HCT116 (cell line): ENCODE results near the gene SPATS2L. TPM values are rescaled to one million over a fixed set of nuclear protein-coding genes. Genes with fewer than 3 reads are reported as not detected.

Experiments
- ATAC-seq: fragments of 200-7000 bp; cut with Tn5 transposase; 2 replicates; pipeline ENCODE4 v1.9.1; 2020; ENCODE audit warnings: mild to moderate bottlenecking, moderate library complexity
- BruUV-seq: library from RNA; stranded (reverse); fragments of 400-500 nt; replicated peaks from 2 replicates; lab custom pipeline; 2021; lab: Mats Ljungman, UMichigan
- CTCF ChIA-PET: fragments of 300-600 bp; sonication (Branson Sonifier 250); formaldehyde crosslinking; loops from one replicate; lab custom pipeline; 2021; ENCODE audit warnings: antibody characterized with exemption; lab: Charles Lee
- POLR2A ChIA-PET: fragments of 300-600, 350-600 bp; sonication (Branson Sonifier 250); formaldehyde crosslinking; loops from one replicate; lab custom pipeline; 2021; ENCODE audit warnings: antibody characterized with exemption; lab: Charles Lee
- RAD21 ChIA-PET, 2 experiments: fragments of 300-600 bp; sonication (Branson Sonifier 250); formaldehyde crosslinking; loops; one replicate each; lab custom pipeline; 2023; ENCODE audit warnings: low total read pairs in 2 of 2; ENCODE audit not compliant: uncharacterized antibody in 2 of 2, unreplicated experiment in 2 of 2, low non-redundant PET in 1 of 2; lab: Charles Lee
- DNase-seq: peaks from one replicate; pipeline ENCODE4 v3.0.0-alpha.2; 2010; ENCODE audit warnings: low read depth, low spot score
- H2AFZ ChIP-seq: fragments of 200-600 bp; shearing (Covaris generic), sonication (generic); 2 replicates; pipeline ENCODE4 v1.6.1; 2017; ENCODE audit warnings: low read depth, mixed run types, mixed read lengths, antibody characterized with exemption, low read length; ENCODE audit not compliant: poor library complexity, severe bottlenecking
- H3K27ac ChIP-seq: 2 replicates; pipeline ENCODE4 v1.5.1; 2012; ENCODE audit warnings: low read depth, low read length
- H3K27me3 ChIP-seq: fragments of 200-600 bp; sonication (generic); 2 replicates; pipeline ENCODE4 v1.6.1; 2016; ENCODE audit warnings: mixed run types, low read length, mixed read lengths; ENCODE audit not compliant: insufficient read depth
- H3K36me3 ChIP-seq, 2 experiments: fragments of 200-500 bp in 1 of 2; fragments of 200-600 bp in 1 of 2; sonication (Bioruptor generic) in 1 of 2; sonication (generic) in 1 of 2; 2 replicates each; pipeline versions ENCODE4 v1.5.1 to v1.6.1; 2014 to 2016; ENCODE audit warnings: low read length in 2 of 2, inconsistent platforms in 1 of 2, mixed read lengths in 1 of 2, mixed run types in 1 of 2; ENCODE audit not compliant: insufficient read depth in 2 of 2, control insufficient read depth in 1 of 2
- H3K4me1 ChIP-seq, 2 experiments: fragments of 200-600 bp in 1 of 2; sonication (generic) in 1 of 2; 2 replicates each; pipeline versions ENCODE4 v1.5.1 to v1.6.1; 2012 to 2017; ENCODE audit warnings: low read length in 2 of 2, inconsistent platforms in 1 of 2, mild to moderate bottlenecking in 1 of 2, mixed read lengths in 1 of 2, mixed run types in 1 of 2, moderate library complexity in 1 of 2; ENCODE audit not compliant: insufficient read depth in 2 of 2, control insufficient read depth in 1 of 2
- H3K4me2 ChIP-seq: fragments of 200-600 bp; sonication (generic); 2 replicates; pipeline ENCODE4 v1.6.1; 2017; ENCODE audit warnings: mixed run types, low read length, mixed read lengths
- H3K4me3 ChIP-seq, 2 experiments: fragments of 200-600 bp in 1 of 2; sonication (generic) in 1 of 2; replicated peaks in 1 of 2; 2 replicates each; pipeline ENCODE4 v1.5.1; 2011 to 2016; ENCODE audit warnings: low read length in 2 of 2, control low read depth in 1 of 2, low read depth in 1 of 2, mild to moderate bottlenecking in 1 of 2, mixed read lengths in 1 of 2, mixed run types in 1 of 2
- H3K79me2 ChIP-seq: fragments of 200-600 bp; sonication (generic); 2 replicates; pipeline ENCODE4 v1.6.1; 2017; ENCODE audit warnings: mild to moderate bottlenecking, mixed run types, low read length, moderate library complexity, mixed read lengths; ENCODE audit not compliant: insufficient read depth
- H3K9ac ChIP-seq: fragments of 200-600 bp; sonication (generic); 2 replicates; pipeline ENCODE4 v1.6.1; 2016; ENCODE audit warnings: low read length, mixed read lengths
- H3K9me2 ChIP-seq: fragments of 200-600 bp; sonication (generic), shearing (Covaris generic); 2 replicates; pipeline ENCODE4 v1.6.1; 2017; ENCODE audit warnings: mixed run types, mild to moderate bottlenecking, moderate library complexity; ENCODE audit not compliant: insufficient read depth
- H3K9me3 ChIP-seq, 2 experiments: fragments of 200-500 bp in 1 of 2; fragments of 200-600 bp in 1 of 2; sonication (Bioruptor generic) in 1 of 2; sonication (generic) in 1 of 2; 2 replicates each; pipeline ENCODE4 v1.6.1; 2014 to 2017; ENCODE audit warnings: low read length in 2 of 2, mixed read lengths in 2 of 2, inconsistent platforms in 1 of 2, low read depth in 1 of 2, mild to moderate bottlenecking in 1 of 2, mixed run types in 1 of 2, moderate library complexity in 1 of 2; ENCODE audit not compliant: control insufficient read depth in 1 of 2, insufficient read depth in 1 of 2
- H4K20me1 ChIP-seq: fragments of 200-600 bp; sonication (generic), shearing (Covaris generic); 2 replicates; pipeline ENCODE4 v1.6.1; 2017; ENCODE audit warnings: mixed run types, mild to moderate bottlenecking, moderate library complexity; ENCODE audit not compliant: insufficient read depth
- CBX3 ChIP-seq: IDR thresholded peaks from 2 replicates; pipeline ENCODE4 v1.6.1; 2012; ENCODE audit warnings: low read depth
- EGR1 ChIP-seq: IDR thresholded peaks from 2 replicates; pipeline ENCODE4 v1.6.1; 2012; ENCODE audit warnings: low read depth
- ELF1 ChIP-seq: IDR thresholded peaks from 2 replicates; pipeline ENCODE4 v1.6.1; 2012; ENCODE audit warnings: low read depth, borderline replicate concordance
- EZH2phosphoT487 ChIP-seq: fragments of 200-600 bp; IDR thresholded peaks from 2 replicates; pipeline ENCODE4 v1.6.1; 2018; ENCODE audit warnings: antibody characterized with exemption, borderline replicate concordance
- FOSL1 ChIP-seq: IDR thresholded peaks from 2 replicates; pipeline ENCODE4 v1.6.1; 2012; ENCODE audit warnings: low read depth
- JUND ChIP-seq: IDR thresholded peaks from 2 replicates; pipeline ENCODE4 v1.6.1; 2012
- MAX ChIP-seq: IDR thresholded peaks from 2 replicates; pipeline ENCODE4 v1.6.1; 2012
- POLR2A ChIP-seq: IDR thresholded peaks from 2 replicates; pipeline ENCODE4 v1.7.0; 2011; ENCODE audit warnings: borderline replicate concordance; ENCODE audit not compliant: insufficient read depth, insufficient read length; ENCODE audit errors: extremely low read depth
- RAD21 ChIP-seq: IDR thresholded peaks from 2 replicates; pipeline ENCODE4 v1.6.1; 2012; ENCODE audit warnings: low read depth, mild to moderate bottlenecking
- SIN3A ChIP-seq: IDR thresholded peaks from 2 replicates; pipeline ENCODE4 v1.6.1; 2012; ENCODE audit warnings: low read depth
- SP1 ChIP-seq: IDR thresholded peaks from 2 replicates; pipeline ENCODE4 v1.6.1; 2012; ENCODE audit warnings: low read depth
- SRF ChIP-seq: IDR thresholded peaks from 2 replicates; pipeline ENCODE4 v1.6.1; 2012; ENCODE audit warnings: low read depth
- TCF7L2 ChIP-seq: IDR thresholded peaks from 2 replicates; pipeline ENCODE4 v1.7.0; 2011; ENCODE audit warnings: borderline replicate concordance, inconsistent platforms; ENCODE audit not compliant: insufficient read depth, insufficient read length; ENCODE audit errors: extremely low read depth
- YY1 ChIP-seq: IDR thresholded peaks from 2 replicates; pipeline ENCODE4 v1.6.1; 2011; ENCODE audit warnings: low read length, low read depth, moderate library complexity, mild to moderate bottlenecking; ENCODE audit not compliant: insufficient replicate concordance; ENCODE audit errors: extremely low read depth
- intact Hi-C: fragments of 100-400 bp; cut with micrococcal nuclease; formaldehyde crosslinking; loops from 2 replicates; pipeline ENCODE4 v1.10.0; 2022
- total RNA-seq: library from RNA; stranded (reverse); gene quantifications from one replicate; pipeline ENCODE4 v1.2.1, GENCODE V29; 2021; ENCODE audit not compliant: unreplicated experiment
- TF ChIP-seq, protein P1 (sequence below): IDR thresholded peaks from 2 replicates; pipeline ENCODE4 v1.6.1; 2012
- TF ChIP-seq, protein P2 (sequence below): IDR thresholded peaks from 2 replicates; pipeline ENCODE4 v1.6.1; 2012; ENCODE audit warnings: low read depth

Gene SPATS2L
- total RNA-seq, 1 experiment from 2014 or later = 87.1 TPM

GRCh38 chr2:200479692-200480265, 173.3 kb downstream of the SPATS2L start:
- no peak overlapping the region for H3K9ac ChIP-seq
- no peaks in the 10 kb centered on the region for H4K20me1 ChIP-seq
- H3K4me3 ChIP-seq = no peak overlapping the region
- H3K9me2 ChIP-seq = no peaks in the 10 kb centered on the region
- H3K27me3 ChIP-seq = no peaks in the 10 kb centered on the region
- ATAC-seq (no peak), DNase-seq (no peak)
- no peak overlapping the region for H3K4me2 ChIP-seq
- no peak overlapping the region for H2AFZ ChIP-seq
- no peak overlapping the region for H3K27ac ChIP-seq
- ChIA-PET CTCF (interaction anchor here (0.7 to 7.3 kb wide), 4 partner anchors 224 to 506 kb away, joined by 4 to 64 read pairs (median 33); no protein-coding TSS in a partner anchor), POLR2A (no interaction called here), RAD21 (no interaction called here)
- H3K9me3 ChIP-seq = no peaks in the 10 kb centered on the region
- peaks cover 4 to 13% of the 10 kb centered on the region in 2 experiments; a peak in 2 of 4 replicates for H3K36me3 ChIP-seq
- peaks cover 0 to 26% of the 10 kb centered on the region in 2 experiments; a peak in 2 of 4 replicates for H3K4me1 ChIP-seq
- intact Hi-C loops = loop anchor here (5.0 kb wide), 1 partner anchor 177 kb away; no protein-coding TSS in a partner anchor
- BruUV-seq = no TSS peak
- TF ChIP-seq ELF1 (no peak), EZH2phosphoT487 (no peak), YY1 (no peak), SIN3A (no peak)
- TF ChIP-seq, protein P1, sequence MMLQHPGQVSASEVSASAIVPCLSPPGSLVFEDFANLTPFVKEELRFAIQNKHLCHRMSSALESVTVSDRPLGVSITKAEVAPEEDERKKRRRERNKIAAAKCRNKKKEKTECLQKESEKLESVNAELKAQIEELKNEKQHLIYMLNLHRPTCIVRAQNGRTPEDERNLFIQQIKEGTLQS = no peak
- no peaks in the 10 kb centered on the region for H3K79me2 ChIP-seq

GRCh38 chr2:200482194-200482593, 175.7 kb downstream of the SPATS2L start:
- BruUV-seq = no TSS peak
- Histone ChIP-seq H3K9ac (no peak overlapping the region), H3K4me3 (no peak overlapping the region), H3K4me1 (peaks cover 0 to 26% of the 10 kb centered on the region in 2 experiments; a peak in 2 of 4 replicates), H3K36me3 (peaks cover 0 to 5% of the 10 kb centered on the region in 2 experiments; a peak in 2 of 4 replicates), H3K79me2 (no peaks in the 10 kb centered on the region), H3K9me3 (no peaks in the 10 kb centered on the region), H3K27me3 (no peaks in the 10 kb centered on the region), H3K27ac (no peak overlapping the region), H3K4me2 (no peak overlapping the region), H4K20me1 (no peaks in the 10 kb centered on the region), H3K9me2 (no peaks in the 10 kb centered on the region), H2AFZ (no peak overlapping the region)
- DNase-seq = no peak
- ATAC-seq = no peak
- ChIA-PET POLR2A (interaction anchor here (1.2 kb wide), 1 partner anchor 509 kb away, joined by 3 read pairs; no protein-coding TSS in a partner anchor), RAD21 (no interaction called here), CTCF (interaction anchor here (1.0 to 7.3 kb wide), 7 partner anchors 15 to 750 kb away, joined by 3 to 86 read pairs (median 36); no protein-coding TSS in a partner anchor)
- intact Hi-C loops = loop anchor here (5.0 kb wide), 1 partner anchor 180 kb away; no protein-coding TSS in a partner anchor
- TF ChIP-seq EZH2phosphoT487 (no peak), JUND (no peak), SIN3A (no peak), POLR2A (no peak), MAX (no peak), SP1 (no peak), TCF7L2 (no peak), RAD21 (no peak), ELF1 (no peak), SRF (no peak), FOSL1 (no peak), CBX3 (no peak), YY1 (no peak), EGR1 (no peak)
- TF ChIP-seq, protein P2, sequence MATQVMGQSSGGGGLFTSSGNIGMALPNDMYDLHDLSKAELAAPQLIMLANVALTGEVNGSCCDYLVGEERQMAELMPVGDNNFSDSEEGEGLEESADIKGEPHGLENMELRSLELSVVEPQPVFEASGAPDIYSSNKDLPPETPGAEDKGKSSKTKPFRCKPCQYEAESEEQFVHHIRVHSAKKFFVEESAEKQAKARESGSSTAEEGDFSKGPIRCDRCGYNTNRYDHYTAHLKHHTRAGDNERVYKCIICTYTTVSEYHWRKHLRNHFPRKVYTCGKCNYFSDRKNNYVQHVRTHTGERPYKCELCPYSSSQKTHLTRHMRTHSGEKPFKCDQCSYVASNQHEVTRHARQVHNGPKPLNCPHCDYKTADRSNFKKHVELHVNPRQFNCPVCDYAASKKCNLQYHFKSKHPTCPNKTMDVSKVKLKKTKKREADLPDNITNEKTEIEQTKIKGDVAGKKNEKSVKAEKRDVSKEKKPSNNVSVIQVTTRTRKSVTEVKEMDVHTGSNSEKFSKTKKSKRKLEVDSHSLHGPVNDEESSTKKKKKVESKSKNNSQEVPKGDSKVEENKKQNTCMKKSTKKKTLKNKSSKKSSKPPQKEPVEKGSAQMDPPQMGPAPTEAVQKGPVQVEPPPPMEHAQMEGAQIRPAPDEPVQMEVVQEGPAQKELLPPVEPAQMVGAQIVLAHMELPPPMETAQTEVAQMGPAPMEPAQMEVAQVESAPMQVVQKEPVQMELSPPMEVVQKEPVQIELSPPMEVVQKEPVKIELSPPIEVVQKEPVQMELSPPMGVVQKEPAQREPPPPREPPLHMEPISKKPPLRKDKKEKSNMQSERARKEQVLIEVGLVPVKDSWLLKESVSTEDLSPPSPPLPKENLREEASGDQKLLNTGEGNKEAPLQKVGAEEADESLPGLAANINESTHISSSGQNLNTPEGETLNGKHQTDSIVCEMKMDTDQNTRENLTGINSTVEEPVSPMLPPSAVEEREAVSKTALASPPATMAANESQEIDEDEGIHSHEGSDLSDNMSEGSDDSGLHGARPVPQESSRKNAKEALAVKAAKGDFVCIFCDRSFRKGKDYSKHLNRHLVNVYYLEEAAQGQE = no peak
- TF ChIP-seq, protein P1 = no peak
